BJ (cell line): ENCODE data around the gene TRMT10A. TPM values are rescaled to one million over a fixed set of nuclear protein-coding genes. Genes with fewer than 3 reads are reported as not detected.
"Not testable (repeated sequence)": the region's sequence is repeated elsewhere in the genome, so short reads cannot be mapped to it uniquely, and the experiment has no call there.

Experiments used
- CTCF ChIA-PET: fragments of 350-600 bp; formaldehyde crosslinking; extraction: SDS; loops from one replicate; lab custom pipeline; 2021; ENCODE audit warnings: antibody characterized with exemption, inconsistent platforms; lab: Yijun Ruan, JAX
- POLR2A ChIA-PET: fragments of 300-600 bp; sonication (Branson Sonifier 250); formaldehyde crosslinking; extraction: SDS; loops from one replicate; lab custom pipeline; 2021; ENCODE audit warnings: antibody characterized with exemption; lab: Charles Lee
- DNase-seq: peaks from one replicate; pipeline ENCODE4 v3.0.0-alpha.2; 2011; ENCODE audit warnings: low read depth
- H3K27me3 ChIP-seq: 2 replicates; pipeline ENCODE4 v1.6.0; 2011; ENCODE audit warnings: low read length; ENCODE audit not compliant: control insufficient read depth, insufficient read depth
- H3K36me3 ChIP-seq: 2 replicates; pipeline ENCODE4 v1.5.1; 2011; ENCODE audit warnings: low read length; ENCODE audit not compliant: control insufficient read depth, insufficient read depth
- H3K4me3 ChIP-seq: 2 replicates; pipeline ENCODE4 v1.5.1; 2011; ENCODE audit warnings: low read depth, mild to moderate bottlenecking, control low read depth, low read length
- CTCF ChIP-seq: IDR thresholded peaks from 2 replicates; pipeline ENCODE4 v1.5.1; 2011; ENCODE audit warnings: low read depth, mild to moderate bottlenecking, control low read depth, inconsistent platforms, low read length, moderate library complexity; ENCODE audit not compliant: insufficient read depth
- polyA plus RNA-seq: library from polyadenylated mRNA; depleted of rRNA; stranded (reverse); fragments of >200 nt; gene quantifications from 2 replicates; pipeline ENCODE4 v1.2.3, GENCODE V29; 2011

The TRMT10A gene
- polyA plus RNA-seq, 1 experiment = 1.7 TPM

DNA sequence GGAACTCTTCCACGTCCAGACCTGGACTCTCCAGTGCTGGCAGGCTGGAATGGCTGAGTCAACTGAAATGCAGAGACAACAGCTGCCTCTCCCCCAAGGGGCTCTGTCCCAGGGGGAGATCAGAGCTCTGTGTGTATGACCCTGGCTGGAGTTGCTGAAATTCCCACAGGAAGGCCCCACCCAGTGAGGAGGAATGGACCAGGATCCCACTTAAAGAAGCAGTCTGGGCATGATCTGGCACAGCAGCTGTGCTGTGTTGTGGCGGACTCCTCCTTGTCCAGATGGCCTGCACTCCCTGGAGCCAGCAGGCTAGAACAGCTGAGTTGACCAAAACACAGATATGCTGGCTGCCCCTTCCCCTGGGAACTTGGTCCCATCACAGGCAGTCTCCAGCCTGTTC lies 27.6 kb downstream of the TRMT10A start:
- POLR2A ChIA-PET = no interaction called here
- DNase-seq = no peak
- TF ChIP-seq CTCF = no peak
- Histone ChIP-seq H3K36me3 (no peaks in the 10 kb centered on the region), H3K4me3 (no peak overlapping the region), H3K27me3 (no peaks in the 10 kb centered on the region)
- CTCF ChIA-PET = interaction anchor here (1.0 kb wide), 1 partner anchor 17 kb away, joined by 3 read pairs; no protein-coding TSS in a partner anchor

DNA sequence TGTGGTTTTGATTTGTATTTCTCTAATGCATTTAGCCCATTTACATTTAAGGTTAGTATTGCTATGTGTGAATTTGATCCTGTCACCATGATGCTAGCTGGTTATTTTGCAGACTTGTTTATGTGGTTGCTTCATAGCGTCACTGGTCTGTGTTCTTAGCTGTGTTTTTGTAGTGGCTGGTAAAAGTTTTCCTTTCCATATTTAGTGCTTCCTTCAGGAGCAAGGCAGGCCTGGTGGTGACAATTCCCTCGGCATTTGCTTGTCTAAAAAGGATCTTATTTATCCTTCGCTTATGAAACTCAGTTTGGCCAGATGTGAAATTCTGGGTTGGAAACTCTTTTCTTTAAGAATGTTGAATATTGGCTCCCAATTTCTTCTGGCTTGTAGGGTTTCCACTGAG lies 29.1 kb downstream of the TRMT10A start:
- DNase-seq, H3K36me3 ChIP-seq, POLR2A ChIA-PET, H3K4me3 ChIP-seq, H3K27me3 ChIP-seq: not testable (repeated sequence)
- CTCF ChIA-PET = interaction anchor here (1.2 kb wide), 1 partner anchor 18 kb away, joined by 3 read pairs; no protein-coding TSS in a partner anchor

GRCh38 chr4:99529956-99530355 lies 33.9 kb downstream of the TRMT10A start:
- no peak for DNase-seq
- ChIA-PET CTCF (no interaction called here), POLR2A (no interaction called here)
- no peak overlapping the region for H3K4me3 ChIP-seq
- TF ChIP-seq CTCF = no peak
- H3K27me3 ChIP-seq = no peaks in the 10 kb centered on the region
- H3K36me3 ChIP-seq = no peaks in the 10 kb centered on the region

GRCh38 chr4:99529228-99529627 lies 34.6 kb downstream of the TRMT10A start:
- POLR2A ChIA-PET = no interaction called here

DNA sequence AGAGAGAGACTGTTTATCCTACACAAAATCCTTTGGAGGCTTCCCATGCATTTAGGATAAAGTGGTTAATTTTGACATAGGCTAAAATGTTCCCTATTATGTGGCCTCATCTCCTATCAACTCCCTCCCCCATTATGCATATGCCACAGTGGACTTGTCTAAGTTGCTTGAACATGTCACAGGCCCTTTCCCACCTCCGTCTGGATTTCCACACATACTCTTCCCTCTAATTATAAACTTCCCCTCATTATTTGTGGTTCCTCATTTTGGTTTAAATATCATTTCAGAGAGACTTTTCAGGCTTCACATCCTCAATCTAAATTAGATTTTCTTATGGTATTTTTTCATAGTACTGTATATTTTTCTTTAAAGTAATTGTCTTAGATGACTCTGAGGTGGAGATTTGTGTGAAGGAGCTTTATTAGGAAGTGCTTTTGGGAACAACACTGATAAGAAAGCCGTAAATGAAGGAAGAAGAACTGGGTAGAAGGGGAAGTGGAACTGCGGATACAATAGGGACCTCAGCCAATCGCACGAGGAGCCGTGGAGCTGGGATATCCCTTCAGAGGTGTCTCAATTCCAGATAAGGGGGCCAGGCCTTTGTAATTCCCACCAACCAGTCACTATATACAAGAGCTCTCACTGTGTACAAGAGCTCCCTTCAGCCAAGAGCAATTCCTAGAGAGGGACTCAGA lies 45.1 kb downstream of the TRMT10A start:
- ChIA-PET POLR2A (no interaction called here), CTCF (no interaction called here)
- H3K27me3 ChIP-seq = peaks cover 1% of the 10 kb centered on the region; the same call in 1 of the 2 replicates
- no peak for DNase-seq
- TF ChIP-seq CTCF = no peak
- H3K36me3 ChIP-seq = no peaks in the 10 kb centered on the region
- H3K4me3 ChIP-seq = no peak overlapping the region

More at GRCh38 chr4:99529228-99529627, 34.6 kb downstream of the TRMT10A start:
- DNase-seq = no peak
- Histone ChIP-seq H3K27me3 (no peaks in the 10 kb centered on the region), H3K36me3 (no peaks in the 10 kb centered on the region), H3K4me3 (no peak overlapping the region)
- CTCF ChIA-PET = no interaction called here
- TF ChIP-seq CTCF = no peak

DNA sequence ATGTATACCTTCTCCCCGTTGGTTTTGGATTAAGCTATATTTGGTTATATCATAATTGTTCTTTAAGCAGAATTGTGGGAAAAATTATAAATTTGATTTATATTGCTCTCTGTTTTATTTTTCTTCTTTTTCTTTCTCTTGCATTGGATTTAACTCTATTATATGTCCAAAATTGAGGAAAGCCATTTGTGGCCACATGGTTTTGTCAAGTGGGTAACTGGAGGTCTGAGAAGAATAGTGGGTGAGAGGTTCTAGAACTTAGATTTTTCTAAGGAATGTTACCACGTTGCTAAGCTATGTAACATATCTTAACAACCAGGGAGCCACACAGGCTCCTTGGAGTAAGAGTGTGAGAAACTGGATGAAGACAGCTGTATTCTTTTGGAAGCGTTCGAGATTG lies 53.1 kb downstream of the TRMT10A start, which contains the start of gene C4orf17:
Gene C4orf17, plus strand, starts transcription at position 301 of the 400 bp plus-strand sequence. CDS start 2,061 bp downstream, outside the sequence.
- no peak for TF ChIP-seq CTCF
- H3K27me3 ChIP-seq = no peaks in the 10 kb centered on the region
- no peak within 1 kb of the TSS for H3K4me3 ChIP-seq
- POLR2A ChIA-PET = no interaction called here
- no peak for DNase-seq
- CTCF ChIA-PET = no interaction called here
- no peaks in the 10 kb centered on the region for H3K36me3 ChIP-seq
